Body of pancreas (tissue), 4 donors: ENCODE data around the gene CLSTN2. TPM values are rescaled to one million over a fixed set of nuclear protein-coding genes. Genes with fewer than 3 reads are reported as not detected.

Experiments
- ATAC-seq: fragments of 150-250 bp; one replicate; pipeline ENCODE4 v1.9.1; 2016
- DNase-seq, 4 donors: peaks; one replicate each; pipeline ENCODE4 v3.0.0-alpha.2; 2019
- H3K27ac ChIP-seq, 4 donors: fragments of 200-600 bp; sonication (generic); 1 replicate in 3 of 4; 2 replicates in 1 of 4; pipeline versions ENCODE4 v1.5.1 to v1.6.1; 2016 to 2019; ENCODE audit warnings: mild to moderate bottlenecking in 1 of 4, mixed read lengths in 1 of 4, moderate library complexity in 1 of 4
- H3K27me3 ChIP-seq, 2 donors: fragments of 200-600 bp; sonication (generic); one replicate each; pipeline ENCODE4 v1.6.0; 2016; ENCODE audit warnings: mild to moderate bottlenecking in 1 of 2
- H3K36me3 ChIP-seq, 2 donors: fragments of 200-600 bp; sonication (generic); replicated peaks in 1 of 2; 2 replicates each; pipeline ENCODE4 v1.5.1; 2016; ENCODE audit warnings: low read depth in 2 of 2; ENCODE audit not compliant: insufficient read depth in 1 of 2
- H3K4me1 ChIP-seq: fragments of 200-600 bp; sonication (generic); one replicate; pipeline ENCODE4 v1.6.0; 2016
- H3K4me3 ChIP-seq, 2 donors: fragments of 200-600 bp; sonication (generic); 1 replicate in 1 of 2; 2 replicates in 1 of 2; pipeline ENCODE4 v1.5.1; 2016 to 2019
- H3K9me3 ChIP-seq, 3 donors: fragments of 200-600 bp; sonication (generic); 1 replicate in 2 of 3; 2 replicates in 1 of 3; pipeline ENCODE4 v1.5.1; 2016
- POLR2A ChIP-seq, 3 donors: fragments of 450-650 bp; IDR thresholded peaks; one replicate each; pipeline ENCODE4 v1.6.1; 2016; ENCODE audit warnings: antibody characterized with exemption in 3 of 3, mild to moderate bottlenecking in 2 of 3
- WGBS, 2 donors: methylation state at CpG; one replicate each; pipeline ENCODE4 v1.1.5; 2017; 5-methylcytosine and 5-hydroxymethylcytosine counted together
- intact Hi-C: fragments of 100-400 bp; cut with DNase I; formaldehyde crosslinking; loops from one replicate; pipeline ENCODE4 v1.15.1; 2023
- total RNA-seq, 2 donors: library from RNA; depleted of rRNA; stranded (reverse); fragments of >200 nt; gene quantifications; one replicate each; pipeline ENCODE4 v1.1.0, GENCODE V29; 2016
- TF ChIP-seq, protein P1 (sequence below), 7 experiments: fragments of 450-650 bp in 4 of 7; fragments of 200-600 bp in 3 of 7; sonication (generic) in 3 of 7; IDR thresholded peaks; one replicate each; pipeline ENCODE4 v1.5.1; 2016 to 2019; ENCODE audit warnings: antibody characterized with exemption in 7 of 7

CLSTN2 gene
- total RNA-seq, 2 donors from 2014 or later, result 14.5 to 14.8 TPM

DNA sequence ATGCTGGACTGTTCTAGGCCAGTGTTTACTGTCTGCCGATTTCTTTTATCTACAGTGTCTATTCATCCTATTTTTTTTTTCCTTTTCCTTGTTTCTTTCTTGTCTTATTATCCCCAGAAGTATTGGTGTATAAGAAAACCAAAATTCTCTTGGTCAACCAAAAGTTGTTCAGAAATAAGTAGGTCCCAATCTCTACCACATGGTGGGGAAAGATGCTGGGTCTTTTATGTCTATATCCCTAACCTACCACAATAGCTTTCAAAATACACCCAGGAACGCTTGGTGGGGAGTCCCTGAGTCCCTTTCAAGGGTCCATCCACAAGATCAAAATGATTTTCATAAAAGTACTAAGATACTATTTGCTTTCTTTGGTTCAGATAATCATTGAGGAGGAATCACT is 225.6 kb downstream of the CLSTN2 start:
- Histone ChIP-seq H3K27ac (no peak overlapping the region), H3K9me3 (no peaks in the 10 kb centered on the region), H3K36me3 (no peaks in the 10 kb centered on the region), H3K4me1 (no peaks in the 10 kb centered on the region), H3K27me3 (no peaks in the 10 kb centered on the region), H3K4me3 (no peak overlapping the region)
- intact Hi-C loops, result no loop called here
- DNase-seq (no peak), ATAC-seq (no peak)
- TF ChIP-seq, protein P1, sequence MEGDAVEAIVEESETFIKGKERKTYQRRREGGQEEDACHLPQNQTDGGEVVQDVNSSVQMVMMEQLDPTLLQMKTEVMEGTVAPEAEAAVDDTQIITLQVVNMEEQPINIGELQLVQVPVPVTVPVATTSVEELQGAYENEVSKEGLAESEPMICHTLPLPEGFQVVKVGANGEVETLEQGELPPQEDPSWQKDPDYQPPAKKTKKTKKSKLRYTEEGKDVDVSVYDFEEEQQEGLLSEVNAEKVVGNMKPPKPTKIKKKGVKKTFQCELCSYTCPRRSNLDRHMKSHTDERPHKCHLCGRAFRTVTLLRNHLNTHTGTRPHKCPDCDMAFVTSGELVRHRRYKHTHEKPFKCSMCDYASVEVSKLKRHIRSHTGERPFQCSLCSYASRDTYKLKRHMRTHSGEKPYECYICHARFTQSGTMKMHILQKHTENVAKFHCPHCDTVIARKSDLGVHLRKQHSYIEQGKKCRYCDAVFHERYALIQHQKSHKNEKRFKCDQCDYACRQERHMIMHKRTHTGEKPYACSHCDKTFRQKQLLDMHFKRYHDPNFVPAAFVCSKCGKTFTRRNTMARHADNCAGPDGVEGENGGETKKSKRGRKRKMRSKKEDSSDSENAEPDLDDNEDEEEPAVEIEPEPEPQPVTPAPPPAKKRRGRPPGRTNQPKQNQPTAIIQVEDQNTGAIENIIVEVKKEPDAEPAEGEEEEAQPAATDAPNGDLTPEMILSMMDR (IDR thresholded peaks at IDR 0.05), result peak in 1 of 7 experiments; percentile 20
- TF ChIP-seq POLR2A (IDR thresholded peaks at IDR 0.05), result no peak
- 52 to 60% methylated on average over 2 of the region's 2 CpGs for WGBS, 2 donors

DNA sequence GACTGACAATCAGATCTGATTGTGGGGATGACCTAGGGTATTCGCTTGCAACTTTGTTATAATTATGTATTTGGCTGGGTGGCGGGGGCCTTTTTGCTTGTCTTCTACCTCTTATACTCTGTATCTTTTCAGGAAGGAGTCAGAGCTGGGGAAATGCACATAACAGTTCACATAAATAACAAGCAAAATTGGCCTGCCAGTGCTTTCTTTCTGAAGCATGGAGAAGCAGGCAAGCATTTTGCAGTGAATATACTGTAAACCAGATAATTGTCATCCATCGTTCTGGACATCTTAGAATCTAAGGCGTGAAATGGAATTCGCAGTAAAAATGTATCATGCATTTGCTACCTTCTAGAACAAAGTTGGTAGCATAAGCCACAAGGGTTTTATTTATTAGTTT is 227.6 kb downstream of the CLSTN2 start:
- no peak for TF ChIP-seq POLR2A (IDR thresholded peaks at IDR 0.05)
- TF ChIP-seq, protein P1 (IDR thresholded peaks at IDR 0.05), result no peak
- Histone ChIP-seq H3K9me3 (no peaks in the 10 kb centered on the region), H3K36me3 (no peaks in the 10 kb centered on the region), H3K27me3 (no peaks in the 10 kb centered on the region), H3K4me3 (no peak overlapping the region), H3K27ac (no peak overlapping the region), H3K4me1 (no peaks in the 10 kb centered on the region)
- intact Hi-C loops, result no loop called here
- 82 to 85% methylated on average over 5 of the region's 5 CpGs for WGBS, 2 donors
- DNase-seq, result no peak
- no peak for ATAC-seq

DNA sequence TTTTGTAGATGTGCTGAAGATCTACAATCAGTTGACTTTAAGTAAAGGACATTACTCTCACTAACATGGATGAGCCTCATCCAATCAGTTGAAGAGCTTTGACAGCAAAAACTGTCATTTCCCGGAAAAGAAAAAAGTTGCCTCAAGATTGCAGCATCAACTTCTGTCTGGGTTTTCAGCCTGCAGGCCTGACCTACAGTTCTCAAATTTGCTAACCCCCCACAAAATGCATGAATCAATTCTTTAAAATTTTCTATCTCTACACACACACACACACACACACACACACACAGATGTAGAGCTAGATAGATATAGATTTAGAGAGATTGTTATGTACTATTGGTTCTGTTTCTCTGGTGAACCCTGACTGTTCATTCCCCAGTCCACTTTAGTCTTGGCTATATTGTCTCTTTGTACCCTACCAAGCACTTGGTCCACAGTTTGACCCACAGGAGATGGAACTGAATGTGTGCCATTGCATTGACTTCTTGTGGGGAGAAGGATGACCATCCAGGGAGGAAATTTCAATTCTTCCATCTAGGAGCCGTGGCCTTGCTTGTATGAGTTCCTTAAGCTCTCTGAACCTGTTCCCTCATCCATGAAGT is 228.3 kb downstream of the CLSTN2 start:
- TF ChIP-seq, protein P1 (IDR thresholded peaks at IDR 0.05), result no peak
- TF ChIP-seq POLR2A (IDR thresholded peaks at IDR 0.05), result no peak
- Histone ChIP-seq H3K36me3 (no peaks in the 10 kb centered on the region), H3K9me3 (no peaks in the 10 kb centered on the region), H3K27ac (no peak overlapping the region), H3K4me3 (no peak overlapping the region), H3K27me3 (no peaks in the 10 kb centered on the region), H3K4me1 (no peaks in the 10 kb centered on the region)
- intact Hi-C loops, result no loop called here
- no peak for ATAC-seq
- 88 to 89% methylated on average over 2 of the region's 2 CpGs for WGBS, 2 donors
- DNase-seq, result no peak

DNA sequence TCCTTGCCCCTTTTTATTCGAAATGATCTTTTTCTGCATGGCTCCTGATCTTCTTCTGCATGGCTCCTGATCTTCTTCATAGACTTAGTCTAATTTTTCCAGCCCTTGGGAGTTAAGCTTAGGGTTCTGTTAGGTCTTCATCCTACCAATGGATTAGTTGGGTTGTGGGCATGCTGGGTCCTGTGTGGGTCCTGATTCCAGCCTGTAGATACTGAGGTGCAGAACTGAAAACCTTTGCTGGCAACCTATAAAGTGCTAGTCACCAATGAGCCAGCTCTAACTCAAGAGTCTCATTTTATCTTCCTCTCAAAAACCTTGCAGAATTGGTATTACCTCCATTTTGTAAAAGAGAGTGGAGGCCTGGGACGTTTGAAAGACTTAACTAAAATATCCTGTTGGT is 229.2 kb downstream of the CLSTN2 start:
- no peak for TF ChIP-seq POLR2A (IDR thresholded peaks at IDR 0.05)
- TF ChIP-seq, protein P1 (IDR thresholded peaks at IDR 0.05), result no peak
- ATAC-seq (no peak), DNase-seq (no peak)
- no peak overlapping the region for H3K27ac ChIP-seq
- H3K4me1 ChIP-seq, result no peaks in the 10 kb centered on the region
- H3K27me3 ChIP-seq, result no peaks in the 10 kb centered on the region
- H3K9me3 ChIP-seq, result no peaks in the 10 kb centered on the region
- intact Hi-C loops, result no loop called here
- WGBS, 2 donors, result 65 to 69% methylated on average over 2 of the region's 2 CpGs
- H3K36me3 ChIP-seq, result no peaks in the 10 kb centered on the region
- H3K4me3 ChIP-seq, result no peak overlapping the region

DNA sequence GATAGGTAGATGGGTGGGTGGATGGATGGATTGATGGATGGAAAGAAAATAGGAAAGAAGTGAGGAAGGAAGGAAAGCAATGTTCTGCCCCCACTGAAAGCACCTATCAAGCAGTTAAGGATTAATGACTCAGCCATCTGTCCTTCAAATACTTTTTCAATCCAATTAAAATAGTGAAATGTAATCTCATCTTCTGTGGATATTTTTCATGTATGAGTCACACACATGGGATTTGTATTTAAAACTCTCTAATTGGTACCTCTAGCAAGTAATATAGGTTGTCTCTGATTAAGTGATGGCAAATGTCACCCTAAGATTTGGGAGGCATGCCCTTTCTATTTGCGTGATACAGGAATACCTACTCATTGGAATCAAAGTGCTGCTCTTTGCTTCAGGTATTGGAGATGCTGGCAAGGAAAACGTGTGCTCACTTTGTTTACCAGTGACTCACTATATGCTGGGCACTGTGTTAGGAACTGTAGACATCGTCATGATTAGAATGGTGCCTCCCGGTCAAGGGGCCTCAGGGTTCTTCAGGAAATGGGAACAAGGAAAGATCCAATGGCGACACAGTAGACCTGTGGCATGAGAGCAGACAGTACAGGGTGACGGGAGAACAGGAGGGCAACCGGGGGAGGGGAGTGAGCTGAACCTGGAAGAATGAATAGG is 230.1 kb downstream of the CLSTN2 start:
- no peaks in the 10 kb centered on the region for H3K9me3 ChIP-seq
- no peak overlapping the region for H3K27ac ChIP-seq
- no peaks in the 10 kb centered on the region for H3K27me3 ChIP-seq
- 71 to 78% methylated on average over 7 of the region's 7 CpGs for WGBS, 2 donors
- intact Hi-C loops, result no loop called here
- DNase-seq, result peak in 1 of 4 donors; percentile 36
- no peaks in the 10 kb centered on the region for H3K4me1 ChIP-seq
- no peak overlapping the region for H3K4me3 ChIP-seq
- no peak for ATAC-seq
- TF ChIP-seq, protein P1 (IDR thresholded peaks at IDR 0.05), result no peak
- TF ChIP-seq POLR2A (IDR thresholded peaks at IDR 0.05), result no peak
- H3K36me3 ChIP-seq, result no peaks in the 10 kb centered on the region
